Calu3 (cell line): ENCODE results near the gene ZBTB5. TPM values are rescaled to one million over a fixed set of nuclear protein-coding genes. Genes with fewer than 3 reads are reported as not detected.
"Not testable (repeated sequence)": the region's sequence is repeated elsewhere in the genome, so short reads cannot be mapped to it uniquely, and the experiment has no call there.

Experiments used
- BruUV-seq: library from RNA; stranded (reverse); fragments of 400-500 nt; replicated peaks from 2 replicates; lab custom pipeline; 2021; lab: Mats Ljungman, UMichigan
- CTCF ChIA-PET: fragments of 300-600 bp; sonication (Branson Sonifier 250); formaldehyde crosslinking; loops from one replicate; lab custom pipeline; 2022; ENCODE audit warnings: antibody characterized with exemption; lab: Charles Lee
- DNase-seq: peaks from one replicate; pipeline ENCODE4 v3.0.0; 2022
- H3K27ac Mint-ChIP-seq: one replicate; pipeline ENCODE4 v1.8.0; 2022; ENCODE audit warnings: mixed read lengths; ENCODE audit not compliant: unreplicated experiment
- H3K27me3 Mint-ChIP-seq: one replicate; pipeline ENCODE4 v1.8.0; 2022; ENCODE audit warnings: mixed read lengths; ENCODE audit not compliant: unreplicated experiment
- H3K36me3 Mint-ChIP-seq: one replicate; pipeline ENCODE4 v1.8.0; 2022; ENCODE audit warnings: mild to moderate bottlenecking, moderate library complexity, mixed read lengths; ENCODE audit not compliant: insufficient read depth, unreplicated experiment
- H3K4me1 Mint-ChIP-seq: one replicate; pipeline ENCODE4 v1.8.0; 2022; ENCODE audit warnings: mild to moderate bottlenecking, low read depth, mixed read lengths; ENCODE audit not compliant: unreplicated experiment
- H3K4me3 Mint-ChIP-seq: one replicate; pipeline ENCODE4 v1.8.0; 2022; ENCODE audit warnings: mild to moderate bottlenecking, low read depth, moderate library complexity, mixed read lengths; ENCODE audit not compliant: unreplicated experiment
- H3K9me3 Mint-ChIP-seq: one replicate; pipeline ENCODE4 v1.8.0; 2022; ENCODE audit warnings: low read depth, mixed read lengths; ENCODE audit not compliant: unreplicated experiment
- CTCF ChIP-seq: fragments of 200-600 bp; IDR thresholded peaks from one replicate; pipeline ENCODE4 v1.8.0; 2022; ENCODE audit warnings: antibody characterized with exemption; ENCODE audit not compliant: unreplicated experiment
- intact Hi-C: fragments of 100-400 bp; cut with micrococcal nuclease; formaldehyde crosslinking; loops from one replicate; pipeline ENCODE4 v1.10.0; 2022; ENCODE audit not compliant: unreplicated experiment
- total RNA-seq: library from RNA; stranded (reverse); gene quantifications from 2 replicates; pipeline ENCODE4 v1.2.3, GENCODE V29; 2022

ZBTB5 gene
- total RNA-seq, 1 experiment from 2014 or later, result 4.7 TPM

DNA sequence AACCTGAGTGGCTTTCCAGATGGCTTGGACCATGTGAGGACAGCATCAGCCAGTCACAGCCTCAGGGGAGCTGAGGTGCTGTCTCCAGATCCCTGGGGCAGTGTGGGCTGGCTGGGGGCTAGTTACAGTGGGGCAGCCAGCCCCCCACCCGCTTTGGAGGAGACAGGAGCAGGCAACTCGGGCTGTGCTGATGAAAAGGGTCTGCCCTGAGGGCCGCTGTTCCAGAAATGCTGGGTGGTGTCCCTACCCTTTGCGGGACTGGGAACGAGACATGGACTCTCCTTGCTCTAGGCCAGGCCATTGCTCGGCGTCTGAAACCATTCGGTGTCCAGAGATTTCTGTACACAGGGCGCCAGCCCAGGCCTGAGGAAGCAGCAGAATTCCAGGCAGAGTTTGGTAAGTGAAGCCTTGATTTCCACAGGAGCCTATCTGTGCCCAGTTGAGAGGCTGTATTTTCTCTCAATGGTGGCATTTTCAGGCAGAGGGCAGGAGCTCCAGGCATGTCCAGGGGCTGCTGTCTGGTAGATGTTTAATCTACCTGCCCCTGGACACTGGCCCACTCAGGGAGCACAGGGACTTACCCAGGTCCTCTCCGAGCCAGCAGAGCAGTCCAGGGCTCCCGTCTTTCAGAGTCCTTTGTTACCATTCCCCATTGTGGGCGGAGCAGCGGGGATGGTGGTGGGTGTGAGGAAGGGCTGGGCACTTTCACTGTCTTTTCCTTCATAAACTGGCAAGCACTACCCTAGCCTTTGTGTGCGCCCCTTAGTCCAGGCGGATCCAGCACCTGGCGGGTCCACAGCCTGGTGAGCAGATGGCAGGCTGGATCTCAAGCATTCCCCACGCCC, 35.6 kb downstream of the ZBTB5 start:
- TF ChIP-seq CTCF, result no peak
- CTCF ChIA-PET, result no interaction called here

GRCh38 chr9:37428345-37428744, 36.9 kb downstream of the ZBTB5 start:
- Mint-ChIP-seq H3K27ac (no peak overlapping the region), H3K4me1 (no peaks in the 10 kb centered on the region), H3K27me3 (no peaks in the 10 kb centered on the region), H3K4me3 (no peak overlapping the region), H3K36me3 (peaks cover under 1% of the 10 kb centered on the region), H3K9me3 (no peaks in the 10 kb centered on the region)
- no peak for TF ChIP-seq CTCF
- intact Hi-C loops, result no loop called here
- CTCF ChIA-PET, result no interaction called here
- no TSS peak for BruUV-seq
- DNase-seq, result no peak

More for the DNA sequence above, 35.6 kb downstream of the ZBTB5 start:
- Mint-ChIP-seq H3K27me3 (no peaks in the 10 kb centered on the region), H3K4me3 (no peak overlapping the region), H3K27ac (no peak overlapping the region), H3K9me3 (no peaks in the 10 kb centered on the region), H3K4me1 (no peaks in the 10 kb centered on the region), H3K36me3 (no peaks in the 10 kb centered on the region)
- intact Hi-C loops, result no loop called here
- no peak for DNase-seq
- no TSS peak for BruUV-seq

DNA sequence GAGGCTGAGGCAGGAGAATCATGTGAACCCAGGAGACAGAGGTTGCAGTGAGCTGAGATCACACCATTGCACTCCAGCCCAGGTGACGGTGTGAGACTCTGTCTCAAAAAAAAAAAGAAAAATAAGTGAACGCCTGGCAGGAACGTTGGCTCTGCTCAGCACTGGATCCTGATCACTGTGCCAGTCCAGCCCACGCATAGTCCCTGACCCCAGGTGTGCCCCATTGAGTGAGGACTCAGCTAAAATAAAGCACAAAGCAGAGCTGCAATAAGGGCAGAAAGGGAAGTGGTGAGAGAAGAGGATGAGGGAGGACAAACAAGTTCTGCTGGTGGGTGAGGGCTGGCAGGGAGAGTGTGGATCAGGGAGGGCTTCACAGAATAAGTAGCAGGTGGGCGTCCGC, 38.4 kb downstream of the ZBTB5 start:
- intact Hi-C loops, result no loop called here
- H3K9me3 Mint-ChIP-seq, result no peaks in the 10 kb centered on the region
- peaks cover 6% of the 10 kb centered on the region for H3K4me1 Mint-ChIP-seq
- H3K4me3 Mint-ChIP-seq, result no peak overlapping the region
- CTCF ChIA-PET, result no interaction called here
- no peaks in the 10 kb centered on the region for H3K27me3 Mint-ChIP-seq
- DNase-seq, result no peak
- no peak for TF ChIP-seq CTCF
- H3K36me3 Mint-ChIP-seq, result peaks cover 11% of the 10 kb centered on the region
- no peak overlapping the region for H3K27ac Mint-ChIP-seq
- no TSS peak for BruUV-seq

DNA sequence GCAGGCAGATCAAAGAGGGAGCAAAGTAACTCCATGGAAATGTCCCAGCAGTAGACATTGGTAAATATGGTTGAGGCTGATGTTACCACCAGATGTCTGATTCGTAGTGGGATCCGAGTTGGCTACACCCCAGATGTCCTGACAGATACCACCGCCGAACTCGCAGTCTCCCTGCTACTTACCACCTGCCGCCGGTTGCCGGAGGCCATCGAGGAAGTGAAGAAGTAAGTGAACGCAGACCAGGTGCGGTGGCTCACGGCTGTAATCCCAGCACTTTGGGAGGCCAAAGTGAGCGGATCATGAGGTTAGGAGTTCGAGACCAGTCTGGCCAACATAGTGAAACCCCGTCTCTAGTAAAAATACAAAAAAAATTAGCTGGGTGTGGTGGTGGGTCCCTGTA, 38.8 kb downstream of the ZBTB5 start:
- peaks cover 11% of the 10 kb centered on the region for H3K36me3 Mint-ChIP-seq
- H3K4me3 Mint-ChIP-seq, H3K4me1 Mint-ChIP-seq, H3K9me3 Mint-ChIP-seq, CTCF ChIA-PET, DNase-seq, H3K27ac Mint-ChIP-seq, H3K27me3 Mint-ChIP-seq, BruUV-seq, intact Hi-C loops: not testable (repeated sequence)

- no peaks in the 10 kb centered on the region for H3K27me3 Mint-ChIP-seq
- peaks cover 8% of the 10 kb centered on the region for H3K4me1 Mint-ChIP-seq
- no peak overlapping the region for H3K27ac Mint-ChIP-seq
- BruUV-seq, result no TSS peak
- TF ChIP-seq CTCF, result no peak
- H3K36me3 Mint-ChIP-seq, result peaks cover 11% of the 10 kb centered on the region
- no peak overlapping the region for H3K4me3 Mint-ChIP-seq
- DNase-seq, result no peak
- intact Hi-C loops, result no loop called here
- CTCF ChIA-PET, result no interaction called here
- no peaks in the 10 kb centered on the region for H3K9me3 Mint-ChIP-seq
Measured at GRCh38 chr9:37425298-37425752, 39.9 kb downstream of the ZBTB5 start.
